GM19193 (cell line): Measurements from ENCODE around the gene LCE6A.

Experiments
- POLR2A ChIP-seq: IDR thresholded peaks from 4 replicates; pipeline ENCODE4 v1.6.1; 2011; ENCODE audit not compliant: insufficient read depth, insufficient read length; ENCODE audit errors: extremely low read depth

The LCE6A gene

GRCh38 chr1:152886758-152887409 lies 44.2 kb downstream of the LCE6A start:
- TF ChIP-seq POLR2A, result no peak

- TF ChIP-seq POLR2A, result no peak
Observed at GRCh38 chr1:152888126-152888525, 45.5 kb downstream of the LCE6A start.
